Glutamatergic neuron (in vitro differentiated cells): Measurements from ENCODE around the gene OR51V1. TPM values are rescaled to one million over a fixed set of nuclear protein-coding genes. Genes with fewer than 3 reads are reported as not detected.

Experiments
- DNase-seq: peaks from one replicate; pipeline ENCODE4 v3.0.0; 2022
- H3K27ac Mint-ChIP-seq: one replicate; pipeline ENCODE4 v1.8.0; 2020; ENCODE audit warnings: mild to moderate bottlenecking, mixed read lengths, inconsistent platforms; ENCODE audit not compliant: unreplicated experiment
- H3K27me3 Mint-ChIP-seq: one replicate; pipeline ENCODE4 v1.8.0; 2020; ENCODE audit warnings: mild to moderate bottlenecking, moderate library complexity, mixed read lengths, inconsistent platforms; ENCODE audit not compliant: unreplicated experiment
- H3K36me3 Mint-ChIP-seq: one replicate; pipeline ENCODE4 v1.8.0; 2020; ENCODE audit warnings: mild to moderate bottlenecking, mixed read lengths, inconsistent platforms; ENCODE audit not compliant: unreplicated experiment
- H3K4me1 Mint-ChIP-seq: one replicate; pipeline ENCODE4 v1.8.0; 2020; ENCODE audit warnings: mild to moderate bottlenecking, low read depth, mixed read lengths, inconsistent platforms; ENCODE audit not compliant: unreplicated experiment
- H3K4me3 Mint-ChIP-seq: one replicate; pipeline ENCODE4 v1.8.0; 2020; ENCODE audit warnings: mild to moderate bottlenecking, mixed read lengths, inconsistent platforms; ENCODE audit not compliant: unreplicated experiment
- H3K9me3 Mint-ChIP-seq: one replicate; pipeline ENCODE4 v1.8.0; 2020; ENCODE audit warnings: mild to moderate bottlenecking, moderate library complexity, mixed read lengths, inconsistent platforms; ENCODE audit not compliant: unreplicated experiment
- CTCF ChIP-seq: fragments of 200-600 bp; sonication (generic); IDR thresholded peaks from one replicate; pipeline ENCODE4 v1.5.0; 2021; ENCODE audit not compliant: partially characterized antibody, unreplicated experiment
- total RNA-seq: library from RNA; stranded (reverse); fragmentation: NEBNext Ultra II Directional; extraction: Animal tissue kit (Norgen Biotek cat#: 25700); gene quantifications from one replicate; pipeline ENCODE4 v1.2.1, GENCODE V29; 2021; ENCODE audit not compliant: unreplicated experiment

The OR51V1 gene
- total RNA-seq, 1 donor from 2014 or later = not detected

GRCh38 chr11:5227681-5228080 lies 27.2 kb upstream of the OR51V1 start:
- Mint-ChIP-seq H3K36me3 (no peaks in the 10 kb centered on the region), H3K27ac (no peak overlapping the region), H3K4me3 (no peak overlapping the region), H3K27me3 (no peaks in the 10 kb centered on the region), H3K9me3 (no peaks in the 10 kb centered on the region), H3K4me1 (no peaks in the 10 kb centered on the region)
- no peak for TF ChIP-seq CTCF
- no peak for DNase-seq

GRCh38 chr11:5226732-5227310 lies 26.3 kb upstream of the OR51V1 start, which contains the start of gene HBB:
HBB (minus strand) TSS chr11:5227071; CDS start chr11:5227021, 50 bp downstream.
- Mint-ChIP-seq H3K36me3 (no peaks in the 10 kb centered on the region), H3K27ac (no peak within 1 kb of the TSS), H3K4me1 (no peaks in the 10 kb centered on the region), H3K27me3 (no peaks in the 10 kb centered on the region), H3K9me3 (peaks cover 3% of the 10 kb centered on the region), H3K4me3 (no peak within 1 kb of the TSS)
- no peak for DNase-seq
- TF ChIP-seq CTCF = no peak

- no peak for DNase-seq
- Mint-ChIP-seq H3K4me3 (no peak overlapping the region), H3K27ac (no peak overlapping the region), H3K36me3 (no peaks in the 10 kb centered on the region), H3K27me3 (no peaks in the 10 kb centered on the region), H3K9me3 (peaks cover 3% of the 10 kb centered on the region), H3K4me1 (no peaks in the 10 kb centered on the region)
- no peak for TF ChIP-seq CTCF
Observed at GRCh38 chr11:5225480-5225871, 25.0 kb upstream of the OR51V1 start.

GRCh38 chr11:5224538-5225479 lies 24.3 kb upstream of the OR51V1 start:
- no peak for DNase-seq
- Mint-ChIP-seq H3K9me3 (peaks cover 5% of the 10 kb centered on the region), H3K27me3 (no peaks in the 10 kb centered on the region), H3K36me3 (no peaks in the 10 kb centered on the region), H3K27ac (no peak overlapping the region), H3K4me1 (no peaks in the 10 kb centered on the region), H3K4me3 (no peak overlapping the region)
- TF ChIP-seq CTCF = no peak

- Mint-ChIP-seq H3K27me3 (peaks cover 3% of the 10 kb centered on the region), H3K27ac (no peak overlapping the region), H3K4me1 (no peaks in the 10 kb centered on the region), H3K9me3 (peaks cover 5% of the 10 kb centered on the region), H3K36me3 (no peaks in the 10 kb centered on the region), H3K4me3 (no peak overlapping the region)
- no peak for DNase-seq
- TF ChIP-seq CTCF = no peak
Observed at GRCh38 chr11:5223686-5224085, 23.2 kb upstream of the OR51V1 start.
